GM21381 (cell line): ENCODE results near the gene KARS1.

Experiments used
- ATAC-seq: cut with Tn5 transposase; IDR thresholded peaks from one replicate; pipeline ENCODE4 v1.9.1; 2021; ENCODE audit warnings: mild to moderate bottlenecking, moderate library complexity; ENCODE audit not compliant: unreplicated experiment

KARS1 gene

DNA sequence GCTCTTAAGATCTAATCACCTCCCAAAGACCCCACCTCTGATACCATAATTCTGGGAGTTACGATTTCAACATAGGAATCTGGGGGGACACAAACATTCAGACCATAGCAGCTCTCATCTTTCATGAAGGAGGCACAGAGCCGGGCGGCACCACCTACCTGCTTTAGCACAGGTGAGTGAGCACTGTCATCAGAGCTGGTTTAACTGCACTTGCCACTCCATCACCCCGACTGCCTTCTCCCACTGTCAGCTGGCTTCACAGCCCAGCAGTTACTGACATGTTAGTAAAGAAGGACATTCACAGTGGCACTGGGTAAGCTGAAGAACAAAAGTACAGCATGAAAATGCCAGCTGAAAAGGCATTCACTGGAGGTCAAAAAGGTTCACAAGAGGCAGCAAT lies 58.7 kb downstream of the KARS1 start:
- ATAC-seq, result no peak

DNA sequence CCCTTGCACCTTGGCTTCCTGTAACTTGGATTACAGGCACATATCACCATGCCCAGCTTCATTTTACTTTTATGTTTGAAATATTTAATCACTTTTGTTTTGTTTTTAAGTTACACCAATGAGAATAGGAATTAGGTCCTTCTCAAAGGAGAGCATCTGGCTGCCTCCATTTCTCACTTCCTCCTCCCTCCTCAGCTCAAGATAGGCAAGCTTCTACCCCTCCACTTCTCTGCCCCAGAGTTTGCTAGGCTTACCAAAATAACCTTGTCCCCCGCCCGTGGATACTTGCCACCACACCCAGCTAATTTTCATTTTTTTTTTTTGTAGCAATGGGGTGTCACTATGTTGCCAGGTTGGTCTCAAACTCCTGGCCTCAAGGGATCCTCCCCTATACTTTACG lies 63.4 kb downstream of the KARS1 start:
- peak; percentile 51 for ATAC-seq

GRCh38 chr16:75579281-75579834 lies 68.1 kb downstream of the KARS1 start:
- ATAC-seq, result no peak

DNA sequence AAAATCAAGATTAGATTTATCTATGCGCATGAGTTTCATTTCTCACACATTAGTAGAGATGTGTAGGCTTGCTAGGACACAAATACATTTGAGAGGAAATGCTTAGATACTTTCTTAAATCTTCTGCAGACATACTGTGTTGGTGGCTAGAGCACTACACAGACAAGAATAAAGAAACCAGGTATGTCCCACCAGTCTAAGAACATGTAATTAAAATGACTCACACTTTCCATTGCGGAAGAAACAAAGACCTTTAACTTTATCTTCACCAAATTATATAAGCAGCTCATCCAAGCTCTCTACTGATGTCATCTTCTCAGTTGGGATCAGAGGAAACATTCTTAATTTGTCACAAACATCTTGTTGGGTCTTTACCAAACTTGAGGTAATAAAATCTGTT lies 68.7 kb downstream of the KARS1 start:
- no peak for ATAC-seq

GRCh38 chr16:75578212-75578611 lies 69.3 kb downstream of the KARS1 start:
- no peak for ATAC-seq
